Activated naive CD8-positive, alpha-beta T cell treated with anti-CD3 and anti-CD28 coated beads for 36 hours (primary cell): ENCODE measurements around the gene FAM120C. TPM values are rescaled to one million over a fixed set of nuclear protein-coding genes. Genes with fewer than 3 reads are reported as not detected.

Experiments
- DNase-seq: peaks from one replicate; pipeline ENCODE4 v3.0.0; 2021
- H3K27ac Mint-ChIP-seq: one replicate; pipeline ENCODE4 v1.8.0; 2022; ENCODE audit warnings: mild to moderate bottlenecking, moderate library complexity, mixed read lengths
- H3K27me3 Mint-ChIP-seq: one replicate; pipeline ENCODE4 v1.8.0; 2022; ENCODE audit warnings: mild to moderate bottlenecking, mixed read lengths
- H3K36me3 Mint-ChIP-seq: one replicate; pipeline ENCODE4 v1.8.0; 2021; ENCODE audit warnings: mild to moderate bottlenecking, mixed read lengths
- H3K4me1 Mint-ChIP-seq: one replicate; pipeline ENCODE4 v1.8.0; 2021; ENCODE audit warnings: mixed read lengths
- H3K4me3 Mint-ChIP-seq: one replicate; pipeline ENCODE4 v1.8.0; 2022; ENCODE audit warnings: mild to moderate bottlenecking, moderate library complexity, mixed read lengths
- H3K9me3 Mint-ChIP-seq: one replicate; pipeline ENCODE4 v1.8.0; 2022; ENCODE audit warnings: mixed read lengths
- total RNA-seq, 2 experiments: library from RNA; stranded (reverse); gene quantifications; one replicate each; pipeline ENCODE4 v1.2.3, GENCODE V29; 2021

The FAM120C gene
- total RNA-seq, 2 experiments from 2014 or later: 7.4 to 8.0 TPM

DNA sequence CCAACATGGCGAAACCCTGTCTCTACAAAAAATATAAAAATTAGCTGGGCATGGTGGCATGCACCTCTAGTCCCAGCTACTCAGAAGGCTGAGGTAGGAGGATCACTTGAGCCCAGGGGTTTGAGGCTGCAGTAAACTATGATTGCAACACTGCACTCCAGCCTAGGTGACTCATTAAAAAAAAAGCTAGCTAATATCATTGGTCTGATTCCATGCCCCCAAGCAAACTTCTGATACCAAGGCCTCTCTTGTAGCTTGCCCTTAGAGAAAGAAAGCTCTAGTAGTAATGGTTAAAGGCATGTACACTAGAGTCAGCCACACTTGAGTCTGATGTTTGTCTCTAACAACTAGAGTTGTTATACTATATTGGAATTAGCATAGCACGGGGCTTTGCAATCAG is 106.2 kb downstream of the FAM120C start:
- H3K27ac Mint-ChIP-seq: no peak overlapping the region
- no peaks in the 10 kb centered on the region for H3K4me1 Mint-ChIP-seq
- no peak overlapping the region for H3K4me3 Mint-ChIP-seq
- no peaks in the 10 kb centered on the region for H3K36me3 Mint-ChIP-seq
- no peak for DNase-seq
- H3K9me3 Mint-ChIP-seq: no peaks in the 10 kb centered on the region
- no peaks in the 10 kb centered on the region for H3K27me3 Mint-ChIP-seq

DNA sequence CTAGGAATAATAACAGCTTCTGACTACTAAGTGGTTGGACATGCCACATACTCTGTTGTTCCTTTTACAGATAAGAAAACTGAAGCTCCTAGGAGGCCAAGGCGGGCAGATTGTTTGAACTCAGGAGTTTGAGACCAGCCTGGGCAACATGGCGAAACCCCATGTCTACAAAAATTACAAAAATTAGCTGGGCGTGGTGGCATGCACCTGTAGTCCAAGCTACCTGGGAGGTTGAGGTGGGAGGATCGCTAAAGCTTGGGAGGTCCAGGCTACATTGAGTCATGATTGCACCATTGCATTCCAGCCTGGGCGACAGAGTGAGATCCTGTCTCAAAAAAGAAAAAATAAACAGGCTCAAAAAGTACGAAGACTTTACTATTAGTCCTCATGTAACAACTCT is 108.2 kb downstream of the FAM120C start:
- H3K36me3 Mint-ChIP-seq: peaks cover 2% of the 10 kb centered on the region
- H3K4me3 Mint-ChIP-seq: no peak overlapping the region
- DNase-seq: no peak

DNA sequence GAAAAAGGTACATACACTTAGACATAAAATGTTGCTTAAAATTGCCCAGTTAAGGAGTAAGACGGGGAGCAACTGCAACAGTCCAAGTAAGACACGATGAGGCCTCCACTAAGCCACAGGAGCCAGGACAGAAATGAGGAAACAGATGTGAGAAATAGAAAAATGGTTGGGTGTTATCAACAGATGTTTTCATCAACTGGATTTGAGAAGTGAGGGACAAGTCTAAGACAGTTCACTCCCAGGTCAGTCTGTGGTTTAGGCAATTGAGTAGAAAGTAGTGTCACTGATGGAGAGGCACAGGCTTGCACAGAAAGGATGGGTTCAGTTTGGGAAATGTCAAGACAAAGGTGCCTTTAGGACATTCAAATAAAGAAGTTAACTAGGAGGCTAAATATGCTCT is 115.3 kb downstream of the FAM120C start:
- Mint-ChIP-seq H3K27me3 (no peaks in the 10 kb centered on the region), H3K36me3 (peaks cover 2% of the 10 kb centered on the region), H3K4me3 (no peak overlapping the region), H3K9me3 (no peaks in the 10 kb centered on the region), H3K27ac (no peak overlapping the region), H3K4me1 (no peaks in the 10 kb centered on the region)
- no peak for DNase-seq

More for the DNA sequence above, 108.2 kb downstream of the FAM120C start:
- Mint-ChIP-seq H3K27ac (no peak overlapping the region), H3K9me3 (no peaks in the 10 kb centered on the region), H3K4me1 (no peaks in the 10 kb centered on the region), H3K27me3 (no peaks in the 10 kb centered on the region)

DNA sequence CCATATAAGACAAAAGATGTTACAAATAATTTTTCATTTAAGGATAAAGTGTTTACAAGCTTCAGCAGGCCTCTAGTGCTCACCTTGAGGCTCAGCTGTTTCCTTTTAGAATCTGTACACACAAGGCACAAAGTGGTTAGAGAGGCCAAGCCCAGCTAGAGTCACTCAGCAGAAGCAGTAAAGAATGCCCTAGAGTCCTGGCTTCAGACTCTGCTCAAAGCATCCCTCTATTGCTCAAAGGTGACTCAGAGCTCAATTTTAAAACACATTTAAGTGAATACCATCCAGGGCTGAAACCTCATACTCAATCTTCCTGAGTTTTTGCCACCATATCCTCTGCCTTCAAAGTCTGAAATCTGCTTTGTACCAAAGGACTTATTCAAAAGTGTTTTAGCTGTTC is 116.2 kb downstream of the FAM120C start:
- Mint-ChIP-seq H3K27me3 (no peaks in the 10 kb centered on the region), H3K9me3 (no peaks in the 10 kb centered on the region), H3K27ac (no peak overlapping the region), H3K4me3 (no peak overlapping the region), H3K4me1 (no peaks in the 10 kb centered on the region), H3K36me3 (peaks cover 2% of the 10 kb centered on the region)
- no peak for DNase-seq

DNA sequence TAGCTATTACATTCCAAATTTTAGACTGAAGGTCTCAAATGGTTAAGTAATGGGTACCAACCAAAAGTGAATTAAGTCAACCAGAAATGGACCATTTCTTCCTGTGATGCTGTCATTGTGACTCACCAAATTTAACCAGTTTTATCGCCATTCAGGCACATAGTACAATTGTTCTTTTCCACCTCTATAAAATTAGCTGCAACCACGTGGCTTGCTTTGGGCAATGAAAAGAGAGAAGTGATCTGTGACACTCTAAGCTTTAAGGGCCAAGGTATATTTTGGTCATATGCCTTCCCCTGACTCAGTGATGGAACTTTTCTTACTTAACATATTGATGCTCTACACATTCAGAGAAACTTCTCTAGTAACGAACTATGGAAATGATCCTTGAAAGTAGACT is 118.5 kb downstream of the FAM120C start:
- Mint-ChIP-seq H3K27me3 (no peaks in the 10 kb centered on the region), H3K4me3 (no peak overlapping the region), H3K27ac (no peak overlapping the region), H3K4me1 (no peaks in the 10 kb centered on the region), H3K9me3 (no peaks in the 10 kb centered on the region), H3K36me3 (no peaks in the 10 kb centered on the region)
- DNase-seq: no peak

DNA sequence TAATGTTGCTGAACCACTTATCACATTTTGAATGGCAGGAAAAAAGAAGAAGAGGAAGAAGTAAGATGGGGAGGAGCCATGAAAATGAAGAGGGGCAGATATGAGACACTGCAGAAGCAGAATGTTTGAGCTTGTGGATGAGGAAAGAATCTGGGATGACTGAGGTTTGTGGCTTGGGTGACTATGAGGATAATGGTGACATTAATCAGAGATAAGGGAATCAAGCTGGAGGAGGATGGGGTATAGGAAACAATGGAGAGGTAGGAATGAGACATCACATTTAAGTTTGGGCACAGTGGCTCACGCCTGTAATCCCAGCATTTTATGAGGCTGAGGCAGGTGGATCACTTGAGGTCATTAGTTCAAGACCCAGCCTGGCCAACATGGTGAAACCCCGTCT is 119.7 kb downstream of the FAM120C start:
- DNase-seq: no peak
- H3K27ac Mint-ChIP-seq: no peak overlapping the region
- H3K4me3 Mint-ChIP-seq: no peak overlapping the region
- no peaks in the 10 kb centered on the region for H3K27me3 Mint-ChIP-seq
- no peaks in the 10 kb centered on the region for H3K36me3 Mint-ChIP-seq
- H3K9me3 Mint-ChIP-seq: no peaks in the 10 kb centered on the region
- H3K4me1 Mint-ChIP-seq: no peaks in the 10 kb centered on the region

DNA sequence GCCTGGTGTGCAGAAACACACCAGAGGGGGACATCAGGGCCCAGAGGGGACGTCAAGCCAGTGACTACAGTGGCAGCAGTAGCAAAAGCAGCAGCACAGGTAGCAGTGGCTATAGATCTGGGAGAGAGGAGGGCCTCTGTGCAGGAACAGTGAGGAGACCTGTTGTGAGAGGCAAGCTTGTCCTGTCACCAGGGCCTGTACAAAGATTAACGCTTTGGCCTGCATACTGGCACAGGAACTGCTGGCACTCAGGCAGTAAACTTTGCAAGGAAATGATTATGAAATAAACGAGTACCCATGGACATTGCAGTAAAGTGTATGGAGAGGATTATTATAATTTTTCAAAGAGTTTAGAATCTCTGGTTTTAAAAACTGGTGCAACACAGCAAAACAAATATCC is 133.3 kb downstream of the FAM120C start:
- Mint-ChIP-seq H3K4me3 (no peak overlapping the region), H3K4me1 (no peaks in the 10 kb centered on the region), H3K36me3 (no peaks in the 10 kb centered on the region), H3K27ac (no peak overlapping the region), H3K27me3 (no peaks in the 10 kb centered on the region), H3K9me3 (no peaks in the 10 kb centered on the region)
- no peak for DNase-seq

DNA sequence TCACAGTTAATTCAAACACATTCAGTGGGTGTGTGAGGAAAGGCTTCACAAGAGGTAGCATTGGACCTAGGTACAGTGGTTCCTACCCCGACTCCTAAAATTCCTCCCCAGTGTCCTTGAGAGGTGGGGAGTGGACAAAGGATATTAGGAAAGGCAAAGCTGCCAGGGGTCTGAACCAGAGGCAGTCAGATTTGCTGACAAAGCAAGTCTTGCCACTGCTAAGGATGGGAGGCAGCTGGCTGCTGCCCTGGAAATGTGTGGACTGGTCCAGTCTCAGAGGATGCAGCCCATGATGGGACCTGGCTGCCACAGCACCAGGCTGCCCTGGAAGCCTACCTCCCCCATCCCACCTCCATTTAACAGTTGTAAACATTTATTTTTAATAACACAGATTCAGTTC is 134.6 kb downstream of the FAM120C start:
- no peaks in the 10 kb centered on the region for H3K36me3 Mint-ChIP-seq
- no peaks in the 10 kb centered on the region for H3K9me3 Mint-ChIP-seq
- no peaks in the 10 kb centered on the region for H3K27me3 Mint-ChIP-seq
- no peak overlapping the region for H3K27ac Mint-ChIP-seq
- no peak for DNase-seq
- no peak overlapping the region for H3K4me3 Mint-ChIP-seq
- no peaks in the 10 kb centered on the region for H3K4me1 Mint-ChIP-seq

DNA sequence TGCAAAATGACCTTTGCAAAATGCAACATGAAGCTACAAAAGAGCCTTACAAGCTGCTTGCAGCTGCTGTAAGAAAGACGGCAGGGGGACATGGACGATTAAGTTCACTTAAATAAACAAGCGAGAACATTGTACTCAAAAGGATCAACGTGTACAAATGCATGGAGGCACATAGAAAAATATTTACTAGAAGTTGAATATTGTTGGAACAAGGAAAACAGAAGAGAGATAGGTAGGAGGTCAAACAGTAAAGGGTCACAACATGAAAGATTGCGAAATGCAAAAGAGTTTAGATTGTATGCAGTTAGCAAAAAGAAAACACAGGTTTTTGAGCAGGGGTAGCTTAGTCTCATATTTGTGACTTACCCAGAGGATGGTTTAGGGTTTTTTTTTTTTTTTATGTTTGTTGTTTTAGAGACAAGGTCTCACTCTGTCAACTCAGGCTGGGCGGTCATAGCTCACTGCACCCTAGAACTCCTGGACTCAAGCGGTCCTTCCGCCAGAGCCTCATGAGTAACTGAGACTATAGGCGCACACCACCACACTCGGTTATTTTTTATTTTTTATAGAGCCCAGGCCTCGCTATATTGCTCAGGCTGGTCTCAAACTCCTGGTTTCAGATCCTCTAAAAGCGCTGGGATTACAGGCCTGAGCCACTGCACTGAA is 137.4 kb downstream of the FAM120C start:
- Mint-ChIP-seq H3K9me3 (no peaks in the 10 kb centered on the region), H3K27ac (peak overlapping the region; percentile 91), H3K4me1 (peaks cover 3% of the 10 kb centered on the region), H3K36me3 (peaks cover 2% of the 10 kb centered on the region), H3K4me3 (peak overlapping the region; percentile 96), H3K27me3 (no peaks in the 10 kb centered on the region)
- DNase-seq: no peak

DNA sequence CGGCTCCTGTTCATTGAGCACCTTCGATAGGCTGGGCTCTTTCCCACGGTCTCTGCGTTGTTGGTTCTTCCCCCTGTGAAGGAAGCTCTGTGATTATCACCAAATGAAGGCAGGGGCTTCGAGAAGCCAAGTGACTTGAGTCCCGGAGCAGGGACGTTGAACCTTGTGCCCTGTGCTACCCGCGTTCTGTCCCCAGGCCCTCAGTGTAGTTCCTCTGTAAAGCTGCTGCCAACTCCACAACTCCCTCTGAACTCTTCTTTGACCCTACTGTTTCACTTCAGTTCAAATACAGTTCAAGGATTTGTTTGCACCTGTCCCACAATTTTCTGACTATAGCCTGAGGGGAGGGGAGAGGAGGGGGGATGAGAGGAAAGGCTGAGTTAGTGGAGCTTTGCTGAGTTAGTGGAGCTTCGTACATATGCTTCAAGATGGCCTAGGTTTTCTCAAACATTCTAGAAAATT is 138.1 kb downstream of the FAM120C start:
- peak overlapping the region; percentile 91 for H3K27ac Mint-ChIP-seq
- DNase-seq: no peak
- H3K27me3 Mint-ChIP-seq: no peaks in the 10 kb centered on the region
- peaks cover 6% of the 10 kb centered on the region for H3K4me1 Mint-ChIP-seq
- peaks cover 6% of the 10 kb centered on the region for H3K36me3 Mint-ChIP-seq
- no peaks in the 10 kb centered on the region for H3K9me3 Mint-ChIP-seq
- H3K4me3 Mint-ChIP-seq: peak overlapping the region; percentile 96

DNA sequence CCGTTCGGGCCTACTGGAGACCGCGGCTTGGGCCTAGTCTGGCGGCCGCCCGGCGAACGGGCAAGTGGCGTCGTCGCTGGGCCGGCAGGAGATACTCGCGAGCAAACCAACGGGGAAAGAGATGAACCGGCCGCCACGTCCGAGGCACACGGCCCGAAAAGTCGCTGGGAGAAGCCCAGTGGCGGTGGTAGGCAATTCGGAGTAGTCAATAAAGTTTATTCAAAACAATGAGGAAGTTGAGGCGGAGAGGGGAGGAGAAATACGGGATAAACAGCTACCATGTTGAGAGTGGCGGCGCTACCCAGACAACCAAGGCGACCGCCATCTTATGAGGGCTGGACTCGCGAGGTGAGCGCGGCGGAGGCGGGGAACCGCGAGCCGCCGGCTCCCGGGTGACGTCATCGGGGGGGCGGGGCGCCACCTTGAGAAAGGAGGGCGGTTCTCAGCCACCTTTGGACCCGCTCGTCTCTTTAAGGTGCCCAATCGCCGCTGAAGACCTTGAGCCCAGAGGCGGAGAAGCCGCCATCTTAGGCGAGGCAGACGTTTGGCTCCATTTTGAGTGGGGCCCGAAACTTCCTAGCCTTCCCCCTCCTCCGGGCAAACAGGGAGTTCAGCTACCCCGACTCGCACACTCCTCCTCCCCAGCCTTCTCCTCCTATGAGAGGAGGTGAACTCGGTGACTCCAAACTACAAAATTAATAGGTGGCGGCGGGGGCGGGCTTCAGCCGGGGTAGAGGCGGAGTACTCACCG is 138.8 kb downstream of the FAM120C start, which contains the start of gene PHF8:
Gene PHF8, minus strand, starts transcription at position 348 of the 751 bp plus-strand sequence. CDS start 1,745 bp downstream, outside the sequence.
- no peaks in the 10 kb centered on the region for H3K9me3 Mint-ChIP-seq
- H3K27ac Mint-ChIP-seq: peak within 1 kb of the TSS; percentile 96
- no peaks in the 10 kb centered on the region for H3K27me3 Mint-ChIP-seq
- DNase-seq: peak; percentile 93
- H3K36me3 Mint-ChIP-seq: peaks cover 6% of the 10 kb centered on the region
- H3K4me1 Mint-ChIP-seq: peaks cover 6% of the 10 kb centered on the region
- H3K4me3 Mint-ChIP-seq: peak within 1 kb of the TSS; percentile 96

DNA sequence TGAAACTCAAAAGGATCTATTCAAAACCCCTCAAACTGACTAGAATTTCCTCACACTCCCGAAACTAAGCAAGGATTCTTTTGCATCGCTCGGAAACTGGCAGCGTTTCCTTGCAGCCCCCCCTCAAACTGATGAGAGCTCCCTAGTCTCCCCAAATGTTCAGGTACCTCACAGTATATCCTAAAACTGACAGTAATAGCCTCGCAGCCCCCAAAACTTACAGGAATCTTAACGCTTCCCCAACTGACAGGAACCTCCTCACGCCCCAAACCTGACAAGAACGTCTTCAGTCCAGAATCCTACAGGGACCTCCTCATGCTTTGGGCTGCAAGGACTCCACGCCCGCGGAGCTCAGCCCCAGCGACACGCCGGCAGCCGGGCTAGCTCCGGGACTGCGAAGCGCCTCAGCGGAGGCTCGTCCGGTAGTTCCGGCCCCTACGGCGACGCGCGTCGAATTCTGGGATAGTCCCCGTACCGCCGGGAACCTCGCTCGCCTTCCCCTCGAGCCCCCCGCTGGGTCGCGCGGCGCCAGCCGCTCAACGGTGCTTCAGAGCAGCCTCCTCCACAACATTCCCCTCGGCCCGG is 139.4 kb downstream of the FAM120C start:
- Mint-ChIP-seq H3K4me3 (peak overlapping the region; percentile 96), H3K4me1 (peaks cover 6% of the 10 kb centered on the region), H3K27ac (peak overlapping the region; percentile 96), H3K27me3 (no peaks in the 10 kb centered on the region), H3K9me3 (no peaks in the 10 kb centered on the region), H3K36me3 (peaks cover 6% of the 10 kb centered on the region)
- DNase-seq: peak; percentile 30

DNA sequence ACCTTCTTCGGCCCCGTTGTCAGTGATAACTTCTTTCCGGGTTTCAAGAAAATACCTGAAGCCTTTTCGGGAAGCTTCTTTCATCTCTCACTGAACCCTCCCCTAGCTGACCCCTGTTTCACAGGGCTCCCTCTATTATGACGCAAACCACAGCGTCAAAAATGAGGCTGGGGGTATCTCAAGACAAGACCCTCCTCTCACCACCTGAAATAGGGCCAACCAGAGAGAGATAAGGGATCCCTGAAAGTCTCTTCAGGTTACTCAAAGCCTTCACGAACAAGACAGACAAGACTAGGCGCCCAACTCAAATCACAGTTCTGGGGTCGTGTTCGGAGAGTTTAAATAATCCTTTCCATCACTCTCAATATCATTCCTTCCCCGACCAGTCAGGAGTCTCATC is 140.0 kb downstream of the FAM120C start:
- H3K27ac Mint-ChIP-seq: peak overlapping the region; percentile 96
- no peaks in the 10 kb centered on the region for H3K9me3 Mint-ChIP-seq
- peaks cover 6% of the 10 kb centered on the region for H3K4me1 Mint-ChIP-seq
- H3K4me3 Mint-ChIP-seq: peak overlapping the region; percentile 96
- no peak for DNase-seq
- H3K27me3 Mint-ChIP-seq: no peaks in the 10 kb centered on the region
- H3K36me3 Mint-ChIP-seq: peaks cover 6% of the 10 kb centered on the region

DNA sequence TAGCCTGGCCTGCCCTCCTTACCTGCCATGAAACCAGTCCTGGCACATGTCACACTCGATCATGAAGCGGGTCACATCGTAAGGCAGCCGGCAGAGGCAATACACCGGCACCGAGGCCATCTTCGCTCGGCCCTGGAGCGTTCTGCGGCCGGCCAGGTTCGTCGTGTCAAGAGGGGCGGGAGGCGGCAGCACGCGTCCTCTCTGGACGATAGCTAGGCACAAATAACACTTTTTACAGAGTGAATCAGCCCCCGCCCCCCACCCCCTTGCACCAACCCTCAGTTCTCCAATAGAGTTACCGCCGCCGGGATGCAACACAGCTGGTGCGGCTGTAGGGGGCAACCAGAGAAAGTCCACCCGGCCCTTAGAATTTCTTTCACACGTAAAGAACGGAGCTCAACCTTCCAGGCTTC is 140.4 kb downstream of the FAM120C start:
- no peaks in the 10 kb centered on the region for H3K27me3 Mint-ChIP-seq
- no peaks in the 10 kb centered on the region for H3K9me3 Mint-ChIP-seq
- H3K27ac Mint-ChIP-seq: peak overlapping the region; percentile 96
- H3K36me3 Mint-ChIP-seq: peaks cover 6% of the 10 kb centered on the region
- peaks cover 6% of the 10 kb centered on the region for H3K4me1 Mint-ChIP-seq
- peak overlapping the region; percentile 96 for H3K4me3 Mint-ChIP-seq
- peak; percentile 53 for DNase-seq

DNA sequence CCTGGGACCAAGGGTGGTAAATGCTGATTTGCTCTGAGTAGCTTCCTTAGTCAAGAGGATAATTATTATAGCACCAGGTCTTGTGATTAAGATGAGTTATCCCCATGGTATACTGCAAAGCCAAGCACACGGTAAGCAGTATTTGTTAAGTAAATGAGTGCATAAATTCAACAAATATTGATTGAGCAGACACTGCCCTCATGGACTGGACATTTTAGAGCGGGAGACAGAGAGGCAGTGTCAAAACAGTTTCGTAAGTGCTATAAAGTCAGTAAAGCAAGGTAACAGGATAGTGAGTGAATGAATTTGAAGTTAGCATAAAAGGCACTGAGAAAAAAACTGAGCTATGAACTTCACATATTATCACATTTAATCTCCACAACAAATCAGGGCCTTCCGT is 152.7 kb downstream of the FAM120C start:
- no peak overlapping the region for H3K4me3 Mint-ChIP-seq
- no peak overlapping the region for H3K27ac Mint-ChIP-seq
- no peaks in the 10 kb centered on the region for H3K4me1 Mint-ChIP-seq
- H3K27me3 Mint-ChIP-seq: no peaks in the 10 kb centered on the region
- H3K36me3 Mint-ChIP-seq: peaks cover 27% of the 10 kb centered on the region
- DNase-seq: no peak
- no peaks in the 10 kb centered on the region for H3K9me3 Mint-ChIP-seq
